AML-193 (cell line): ENCODE data around the gene ETV1.

Experiments used
- DNase-seq, 2 experiments: peaks; one replicate each; lab custom pipeline; 2025; lab: John Stamatoyannopoulos, UW

ETV1 gene

GRCh38 chr7:13989126-13989948, at the start of gene ETV1:
Gene ETV1, minus strand, starts transcription at chr7:13989666. Its CDS starts 614 bp downstream, at chr7:13989052.
- no peak for DNase-seq

DNA sequence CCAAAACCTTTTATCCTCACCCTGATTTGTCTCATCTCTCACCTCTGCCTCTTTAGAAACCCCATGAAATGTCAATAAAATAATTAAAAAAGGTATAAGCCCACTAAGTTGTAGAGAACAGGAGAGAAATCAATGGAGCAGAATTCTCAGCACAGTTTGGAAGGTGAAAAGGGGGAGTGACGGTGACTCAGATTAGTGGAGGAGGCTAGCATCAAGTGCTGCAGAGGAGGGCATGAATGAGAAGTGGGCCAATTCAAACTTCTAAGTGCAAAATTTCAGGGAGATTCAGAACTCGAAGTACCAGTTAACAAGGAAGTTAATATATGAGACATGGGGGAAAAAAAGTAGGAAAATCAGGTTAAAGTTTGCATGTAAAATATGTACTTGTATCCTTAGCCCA, 34.9 kb upstream of the ETV1 start:
- no peak for DNase-seq

DNA sequence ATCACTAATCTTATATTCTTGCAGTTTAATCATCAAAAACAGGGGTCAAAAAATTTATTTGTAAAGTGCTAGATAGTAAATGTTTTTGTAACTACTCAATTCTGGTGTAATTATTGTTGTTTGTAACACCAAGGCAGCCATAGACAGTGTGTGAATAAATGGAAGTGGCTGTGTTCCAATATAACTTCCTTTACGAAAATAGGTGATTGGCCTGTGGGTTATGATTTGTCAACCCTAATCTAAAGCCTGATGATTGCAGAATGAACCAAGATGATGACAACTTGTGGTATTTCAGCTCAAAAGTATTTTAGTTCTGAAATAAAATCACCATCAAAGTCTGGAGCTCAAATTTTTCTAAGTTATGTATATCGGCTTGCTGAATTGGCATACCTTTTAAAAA, 34.4 kb upstream of the ETV1 start:
- no peak for DNase-seq

DNA sequence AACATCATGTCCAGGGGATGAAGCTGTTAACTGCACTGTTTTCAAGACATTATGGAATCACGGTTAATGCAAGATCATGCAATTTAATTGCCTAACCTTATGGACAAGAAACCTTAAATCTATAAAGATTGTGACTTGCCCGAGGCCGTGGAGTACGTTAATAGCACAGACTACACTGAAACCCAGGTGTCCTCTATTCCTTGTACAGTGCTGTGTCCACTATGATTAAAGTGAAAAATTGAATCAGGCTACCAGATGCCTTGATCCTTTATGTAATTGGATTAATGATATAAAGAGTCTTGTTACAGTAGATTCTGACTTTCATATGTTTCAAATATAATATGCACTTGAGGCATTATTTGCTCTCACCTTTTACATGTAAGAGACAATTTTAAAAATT, 33.9 kb upstream of the ETV1 start:
- DNase-seq = no peak

- no peak for DNase-seq
Measured at GRCh38 chr7:14021069-14021468, 31.6 kb upstream of the ETV1 start.

- DNase-seq = no peak
Measured at GRCh38 chr7:14020339-14020900, 31.0 kb upstream of the ETV1 start.

DNA sequence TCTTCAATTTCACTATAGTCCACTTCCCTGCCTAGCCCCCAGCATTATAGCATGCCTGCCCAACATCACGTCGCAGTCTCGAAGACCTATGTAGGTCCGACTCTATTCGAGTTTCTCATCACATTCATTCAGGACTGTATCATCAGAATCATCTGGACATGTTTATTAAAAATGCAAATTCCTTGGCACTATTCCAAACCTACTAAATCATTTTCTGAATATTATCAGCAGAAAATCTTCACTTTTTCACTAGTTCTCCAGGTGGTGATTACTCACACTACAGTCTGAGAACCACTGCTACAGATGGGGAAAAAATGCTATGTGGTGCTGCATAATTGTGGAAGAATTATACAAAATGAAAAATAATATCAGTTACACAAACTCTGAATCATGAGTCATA, 29.3 kb upstream of the ETV1 start:
- DNase-seq = no peak

GRCh38 chr7:14016950-14017349, 27.5 kb upstream of the ETV1 start:
- no peak for DNase-seq

GRCh38 chr7:14013898-14014297, 24.4 kb upstream of the ETV1 start:
- no peak for DNase-seq

DNA sequence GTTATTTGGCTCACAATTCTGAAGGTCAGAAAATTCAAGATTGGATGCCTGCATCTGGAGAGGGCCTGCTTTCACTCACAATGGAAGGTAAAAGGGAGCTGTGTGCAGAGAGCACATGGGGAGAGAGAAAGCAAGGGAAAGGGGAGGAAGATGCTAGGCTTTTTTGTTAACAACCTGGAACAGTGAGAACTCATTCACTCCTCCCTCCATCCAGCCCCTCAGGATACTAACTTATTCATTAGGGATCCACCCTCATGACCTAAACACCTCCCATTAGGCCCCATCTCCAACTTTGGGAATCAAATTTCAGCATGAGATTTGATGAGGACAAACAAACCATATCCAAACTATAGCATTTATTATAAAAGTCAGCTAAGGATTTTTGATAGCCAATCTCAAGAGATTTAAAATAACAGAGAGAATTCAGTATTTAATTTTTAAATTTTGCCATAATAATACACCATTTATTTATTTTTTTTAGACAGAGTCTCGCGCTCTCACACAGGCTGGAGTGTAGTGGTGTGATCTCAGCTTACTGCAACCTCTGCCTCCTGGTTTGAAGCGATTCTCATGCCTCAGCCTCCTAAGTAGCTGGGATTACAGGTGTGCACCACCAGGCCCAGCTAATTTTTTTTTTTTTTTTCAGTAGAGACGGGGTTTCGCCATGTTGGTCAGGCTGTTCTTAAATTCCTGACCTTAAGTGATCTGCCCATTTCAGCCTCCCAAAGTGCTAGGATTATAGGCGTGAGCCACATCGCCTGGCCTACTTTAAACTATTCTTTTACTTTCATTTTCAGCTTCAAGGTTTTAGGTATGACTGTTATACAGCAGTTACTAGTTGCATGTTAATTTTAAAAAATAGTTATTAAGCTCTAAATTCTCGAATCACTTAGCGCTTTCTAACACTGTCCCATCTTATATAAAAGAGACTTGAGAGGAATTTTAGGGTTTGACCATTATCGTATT, 20.3 kb upstream of the ETV1 start:
- no peak for DNase-seq

DNA sequence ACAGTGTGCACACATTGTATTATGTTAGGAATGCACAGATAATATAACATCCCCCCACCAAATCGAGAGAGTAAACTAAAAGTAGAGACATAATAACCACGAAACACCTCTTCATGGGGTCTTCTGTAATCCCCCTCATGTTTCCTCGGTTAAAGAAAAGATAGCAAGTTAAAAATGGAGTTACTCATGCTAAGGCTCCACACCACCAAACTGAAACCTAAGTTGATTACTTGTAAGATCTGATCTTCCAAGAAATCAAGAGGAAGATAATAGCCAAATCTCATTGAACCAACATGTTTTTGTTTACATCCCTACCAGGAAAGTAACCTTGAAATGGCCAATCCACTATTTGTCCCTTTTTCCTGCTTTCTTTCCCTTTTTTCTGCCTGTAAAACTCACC, 11.7 kb upstream of the ETV1 start:
- DNase-seq = no peak

- no peak for DNase-seq
Measured at GRCh38 chr7:14000247-14000646, 10.8 kb upstream of the ETV1 start.

GRCh38 chr7:13998866-13999265, 9.4 kb upstream of the ETV1 start:
- no peak for DNase-seq

DNA sequence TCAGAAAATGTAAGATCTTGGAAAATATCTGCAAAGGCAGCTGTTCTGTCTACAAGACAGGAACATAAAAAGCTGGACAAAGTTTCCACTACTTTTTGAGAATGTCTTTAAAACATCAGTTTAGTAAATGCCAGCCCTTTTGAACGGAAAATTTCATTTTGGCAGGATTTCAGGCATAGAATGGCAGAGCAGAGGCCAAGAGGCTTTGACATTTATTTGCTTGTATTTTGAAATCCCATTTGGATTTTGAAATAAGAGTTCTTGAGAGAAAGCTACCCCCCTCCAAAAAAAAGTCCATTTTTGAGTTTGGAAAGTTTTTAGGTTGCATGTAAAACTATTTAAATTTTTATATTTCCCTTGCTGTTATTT, 3.1 kb upstream of the ETV1 start:
- no peak for DNase-seq

DNA sequence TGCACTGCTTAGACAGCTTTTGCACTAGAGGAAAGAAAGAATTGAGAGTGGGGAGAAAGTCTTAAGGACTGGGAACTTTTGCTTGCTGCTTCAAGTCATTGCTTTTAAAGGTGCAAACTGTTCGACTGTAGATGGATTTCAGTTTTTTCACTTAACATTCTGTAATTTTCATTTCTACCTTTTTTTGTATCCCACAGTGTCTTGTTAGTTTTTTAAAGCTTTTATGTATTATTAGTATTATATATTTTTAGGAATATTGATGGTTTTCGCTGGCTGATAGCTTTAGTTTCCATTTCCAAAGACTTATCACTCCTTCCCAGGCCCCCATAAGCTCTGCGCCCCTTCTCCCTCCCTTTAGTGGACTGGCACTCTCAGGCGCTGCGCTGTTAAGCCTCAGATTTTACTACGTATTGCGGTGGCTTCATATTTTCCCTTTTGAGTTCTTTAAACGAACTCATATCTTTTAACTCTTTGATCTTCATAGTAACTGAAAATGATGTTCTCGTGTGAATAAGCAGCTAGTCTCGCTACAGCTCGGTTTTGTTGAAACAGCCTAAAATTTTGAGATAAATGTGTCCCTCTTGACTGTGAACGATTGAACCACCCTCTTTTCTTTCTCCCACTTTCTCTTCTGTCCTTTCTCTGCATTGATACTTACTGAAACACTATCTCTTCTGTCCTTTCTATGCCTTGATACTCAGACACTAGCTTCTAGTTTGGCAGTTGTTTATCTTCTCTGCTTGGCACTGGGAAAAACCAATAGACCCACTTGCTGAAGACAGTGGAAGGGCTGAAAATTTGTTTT, 2.5 kb upstream of the ETV1 start:
- DNase-seq = no peak

DNA sequence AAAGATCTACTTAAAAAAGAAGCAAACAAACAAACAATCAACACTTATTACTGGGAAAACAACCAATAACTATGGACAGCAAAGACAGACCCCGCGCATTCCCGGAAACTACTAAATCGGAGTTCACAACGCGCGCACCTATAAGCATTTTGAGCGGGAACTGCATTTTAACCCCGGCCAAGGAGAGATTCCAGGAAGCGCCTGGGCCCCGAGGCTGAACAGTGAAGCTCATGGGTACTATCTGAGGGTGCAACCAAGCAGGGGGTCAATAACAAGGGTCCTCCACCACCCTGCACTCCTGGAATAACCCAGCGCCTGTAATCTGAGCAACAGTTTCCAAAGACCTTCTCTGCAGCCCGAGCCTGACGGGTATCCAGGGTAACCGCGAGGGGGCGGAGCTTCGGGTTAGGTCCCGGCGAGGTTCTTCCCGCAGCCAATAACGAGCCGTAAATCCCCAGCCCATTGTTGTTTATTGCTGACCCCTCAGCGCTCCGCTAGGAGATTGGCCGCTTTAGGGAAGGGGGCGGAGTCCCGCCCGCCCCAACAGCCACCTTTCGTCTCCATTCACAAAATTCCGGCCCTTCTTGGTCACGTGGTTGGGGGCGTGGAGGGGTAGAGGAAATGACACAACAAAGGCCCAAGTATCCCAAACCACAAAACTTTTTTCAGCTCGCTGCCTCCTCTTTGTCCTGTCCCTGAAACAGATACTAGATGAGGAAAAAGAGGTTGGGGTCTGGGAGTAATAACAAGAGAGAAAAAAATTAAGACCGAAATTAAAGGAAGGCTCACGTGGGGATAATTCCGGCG, 1.7 kb upstream of the ETV1 start:
- no peak for DNase-seq

DNA sequence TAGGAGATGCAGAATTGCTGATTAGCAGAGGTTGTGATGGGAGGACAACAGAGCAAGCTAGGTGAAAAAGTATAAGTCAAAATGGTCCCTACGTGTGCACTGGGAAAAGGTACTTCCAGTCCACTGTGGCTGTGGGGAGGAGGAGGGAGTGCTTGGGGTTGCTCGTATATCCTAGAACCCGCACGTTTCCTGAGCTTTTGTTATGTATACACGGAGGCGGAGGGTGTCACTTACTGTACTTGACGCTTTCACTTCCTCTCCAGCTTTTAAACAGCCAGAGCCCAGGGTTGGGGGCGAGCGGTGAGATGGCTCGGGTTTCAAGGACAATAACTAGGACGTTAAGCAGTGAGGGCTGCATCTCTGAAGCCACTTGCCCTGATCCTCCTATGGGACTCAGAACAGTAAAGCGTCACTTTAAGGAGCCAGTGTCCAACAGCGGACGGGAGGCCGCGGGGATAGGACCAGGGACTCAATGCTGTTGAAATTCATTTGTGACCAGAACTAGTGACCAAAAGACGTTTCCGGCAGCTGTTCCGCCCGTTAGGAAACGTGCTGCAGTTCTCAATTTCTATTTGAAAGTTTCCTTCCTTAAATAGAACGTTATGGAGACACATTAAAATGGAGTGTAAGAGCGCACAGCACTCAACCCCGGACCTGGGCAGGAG, 985 bp upstream of the ETV1 start:
- no peak for DNase-seq

DNA sequence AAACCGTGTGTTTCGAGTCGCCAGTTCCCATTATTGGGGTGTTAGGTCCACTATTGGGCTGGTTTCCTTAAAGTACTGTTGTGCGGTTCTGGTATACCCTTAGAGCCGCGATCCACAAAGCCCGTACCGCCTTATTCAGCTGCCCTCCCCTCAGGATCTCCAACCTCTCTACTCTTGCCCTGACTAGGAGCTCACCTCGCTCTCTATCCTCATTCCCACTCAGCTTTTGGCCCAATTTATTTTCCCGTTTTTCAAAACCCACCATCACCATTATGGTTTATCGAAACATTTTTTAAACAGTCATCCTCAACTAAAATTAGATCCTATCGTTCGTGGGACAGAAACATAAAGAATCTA, 461 bp upstream of the ETV1 start:
- DNase-seq = no peak

DNA sequence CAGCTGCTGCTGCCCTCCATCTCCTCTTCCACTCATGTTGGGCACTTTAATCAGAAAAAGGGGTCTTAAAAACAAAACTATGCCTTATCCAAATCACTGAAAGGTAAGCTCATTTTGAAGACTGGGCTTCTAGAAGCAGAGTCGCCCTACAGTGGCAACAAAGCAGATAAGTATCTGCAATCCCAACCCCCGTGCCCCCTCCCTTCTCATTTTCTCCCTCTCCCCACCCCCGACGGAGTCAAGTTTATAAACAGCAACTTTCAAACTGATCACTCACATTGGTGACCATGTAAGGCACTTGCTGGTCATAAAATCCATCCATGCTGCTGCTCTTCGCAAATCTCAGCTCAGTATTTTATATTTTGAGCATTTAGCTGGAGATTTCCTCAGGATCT, 738 bp downstream of the ETV1 start:
- DNase-seq = no peak

DNA sequence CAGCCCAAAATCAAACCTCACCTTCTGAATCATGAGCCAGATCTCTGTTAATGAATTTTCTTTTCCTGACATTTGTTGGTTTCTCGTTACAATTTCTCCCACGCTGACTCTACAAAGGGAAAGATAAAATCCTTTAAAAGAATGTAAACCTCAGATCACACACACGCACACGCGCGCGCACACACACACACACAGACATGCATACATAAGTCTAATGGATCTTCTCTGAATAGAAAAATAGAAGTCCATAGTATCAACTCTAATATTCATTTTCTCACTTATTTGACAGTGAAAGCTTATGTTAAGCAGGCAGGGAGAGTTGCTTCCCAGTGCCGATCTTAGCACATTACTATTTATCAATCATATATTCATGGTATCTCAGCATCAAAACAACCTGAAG, 1.4 kb downstream of the ETV1 start:
- DNase-seq = no peak

GRCh38 chr7:13987395-13987794, 2.1 kb downstream of the ETV1 start:
- DNase-seq = no peak
